ENCODE results near the gene ADCY9.

The ADCY9 gene

DNA sequence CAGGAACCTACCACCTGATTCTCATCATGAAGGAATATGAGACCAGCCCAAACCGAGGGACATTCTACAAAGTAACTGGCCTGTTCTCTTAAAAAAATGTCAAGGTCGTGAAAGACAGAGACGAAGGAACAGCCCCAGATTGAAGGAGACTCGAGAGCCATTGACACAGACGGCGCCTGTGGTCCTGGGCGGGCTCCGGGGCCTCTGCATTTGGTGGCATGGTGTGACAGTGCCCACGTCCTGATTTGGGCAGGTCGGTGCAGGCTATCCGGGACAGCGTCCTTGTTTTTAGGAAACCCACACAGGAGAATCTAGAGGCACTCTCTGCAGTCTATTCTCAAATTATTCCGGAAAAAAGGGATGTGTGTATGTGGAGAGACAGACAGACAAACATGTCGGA is 64.1 kb downstream of the ADCY9 start:
- H3K9me3 ChIP-seq (ENCODE audit: insufficient read depth, low read length) = no peaks in the 10 kb centered on the region
- no peak overlapping the region for H3K9ac ChIP-seq (ENCODE audit: low read length)
- no peaks in the 10 kb centered on the region for H3K9me2 ChIP-seq (replicated peaks; ENCODE audit: insufficient read depth, low read length)
- no peak overlapping the region for H3K4me3 ChIP-seq (ENCODE audit: insufficient read depth, low read length, poor library complexity, severe bottlenecking)
- no peak overlapping the region for H3K4me2 ChIP-seq (ENCODE audit: low read depth, low read length, poor library complexity, severe bottlenecking)
- no peaks in the 10 kb centered on the region for H4K20me1 ChIP-seq (ENCODE audit: low read depth, low read length)
- no peaks in the 10 kb centered on the region for H3F3A ChIP-seq (ENCODE audit: insufficient read depth)
- no peak overlapping the region for H3K27ac ChIP-seq (ENCODE audit: low read depth, low read length)
- no peak for TF ChIP-seq EZH2phosphoT487 (conservative IDR thresholded peaks at IDR 0.05; ENCODE audit: low read length)
- H3K27me3 ChIP-seq (ENCODE audit: low read length) = no peaks in the 10 kb centered on the region
- no peak overlapping the region for H2AFZ ChIP-seq (ENCODE audit: low read depth, low read length, severe bottlenecking)
- H3K79me2 ChIP-seq (ENCODE audit: insufficient read depth, low read length) = no peaks in the 10 kb centered on the region
- H3K36me3 ChIP-seq (ENCODE audit: low read length) = no peaks in the 10 kb centered on the region

DNA sequence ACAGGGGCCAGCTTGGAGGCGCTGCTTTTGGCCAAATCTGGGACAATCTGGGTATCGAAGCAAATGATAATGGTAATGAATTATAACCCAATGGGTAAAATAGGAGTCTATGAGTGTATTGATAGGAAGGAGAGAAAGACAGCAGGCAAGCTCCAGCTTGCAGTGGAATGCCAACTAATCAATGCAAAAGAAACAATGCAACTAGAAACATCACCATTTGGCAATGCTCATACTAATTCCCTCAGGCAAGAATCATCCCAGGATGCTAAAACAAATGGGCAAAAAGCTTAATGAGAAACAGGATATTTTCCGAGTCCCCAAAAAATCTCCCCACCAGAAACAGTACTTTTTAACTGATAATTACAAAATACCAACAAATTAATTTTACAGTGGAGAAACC is 64.7 kb downstream of the ADCY9 start:
- Histone ChIP-seq H3K9me2 (replicated peaks; ENCODE audit: insufficient read depth, low read length) (no peaks in the 10 kb centered on the region), H3K4me2 (ENCODE audit: low read depth, low read length, poor library complexity, severe bottlenecking) (no peak overlapping the region), H3K36me3 (ENCODE audit: low read length) (no peaks in the 10 kb centered on the region), H3K9me3 (ENCODE audit: insufficient read depth, low read length) (no peaks in the 10 kb centered on the region), H2AFZ (ENCODE audit: low read depth, low read length, severe bottlenecking) (no peak overlapping the region), H3K4me3 (ENCODE audit: insufficient read depth, low read length, poor library complexity, severe bottlenecking) (no peak overlapping the region), H3K27me3 (ENCODE audit: low read length) (no peaks in the 10 kb centered on the region), H3K79me2 (ENCODE audit: insufficient read depth, low read length) (no peaks in the 10 kb centered on the region), H3K27ac (ENCODE audit: low read depth, low read length) (no peak overlapping the region), H3F3A (ENCODE audit: insufficient read depth) (no peaks in the 10 kb centered on the region), H4K20me1 (ENCODE audit: low read depth, low read length) (no peaks in the 10 kb centered on the region), H3K9ac (ENCODE audit: low read length) (no peak overlapping the region)
- TF ChIP-seq, protein P1, sequence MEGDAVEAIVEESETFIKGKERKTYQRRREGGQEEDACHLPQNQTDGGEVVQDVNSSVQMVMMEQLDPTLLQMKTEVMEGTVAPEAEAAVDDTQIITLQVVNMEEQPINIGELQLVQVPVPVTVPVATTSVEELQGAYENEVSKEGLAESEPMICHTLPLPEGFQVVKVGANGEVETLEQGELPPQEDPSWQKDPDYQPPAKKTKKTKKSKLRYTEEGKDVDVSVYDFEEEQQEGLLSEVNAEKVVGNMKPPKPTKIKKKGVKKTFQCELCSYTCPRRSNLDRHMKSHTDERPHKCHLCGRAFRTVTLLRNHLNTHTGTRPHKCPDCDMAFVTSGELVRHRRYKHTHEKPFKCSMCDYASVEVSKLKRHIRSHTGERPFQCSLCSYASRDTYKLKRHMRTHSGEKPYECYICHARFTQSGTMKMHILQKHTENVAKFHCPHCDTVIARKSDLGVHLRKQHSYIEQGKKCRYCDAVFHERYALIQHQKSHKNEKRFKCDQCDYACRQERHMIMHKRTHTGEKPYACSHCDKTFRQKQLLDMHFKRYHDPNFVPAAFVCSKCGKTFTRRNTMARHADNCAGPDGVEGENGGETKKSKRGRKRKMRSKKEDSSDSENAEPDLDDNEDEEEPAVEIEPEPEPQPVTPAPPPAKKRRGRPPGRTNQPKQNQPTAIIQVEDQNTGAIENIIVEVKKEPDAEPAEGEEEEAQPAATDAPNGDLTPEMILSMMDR (IDR thresholded peaks at IDR 0.05; ENCODE audit: insufficient read depth, low read length, poor library complexity, severe bottlenecking) = no peak
- TF ChIP-seq EZH2phosphoT487 (conservative IDR thresholded peaks at IDR 0.05; ENCODE audit: low read length) = no peak

DNA sequence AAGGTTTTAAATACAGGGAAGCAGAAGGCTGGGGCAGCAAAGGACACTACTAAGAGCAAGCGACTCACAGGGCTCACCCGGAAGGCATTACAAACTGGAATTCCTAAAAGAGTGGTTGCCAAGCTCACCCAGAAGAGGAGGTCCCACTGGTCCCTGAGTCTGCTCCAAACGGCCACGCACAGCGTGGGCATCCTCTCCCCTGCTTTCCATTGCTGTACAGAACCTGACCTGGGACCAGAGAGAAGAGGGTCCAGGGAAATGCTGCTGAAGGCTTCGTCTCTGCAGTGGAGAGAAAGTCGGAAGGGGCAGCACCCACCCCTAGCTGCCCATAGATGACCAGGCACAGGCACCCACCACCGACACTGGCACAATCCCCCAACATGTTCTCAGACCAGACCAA is 67.2 kb downstream of the ADCY9 start:
- Histone ChIP-seq H2AFZ (ENCODE audit: low read depth, low read length, severe bottlenecking) (no peak overlapping the region), H3K4me2 (ENCODE audit: low read depth, low read length, poor library complexity, severe bottlenecking) (no peak overlapping the region), H3K9me2 (replicated peaks; ENCODE audit: insufficient read depth, low read length) (no peaks in the 10 kb centered on the region), H3K27me3 (ENCODE audit: low read length) (no peaks in the 10 kb centered on the region), H3K36me3 (ENCODE audit: low read length) (no peaks in the 10 kb centered on the region), H3K4me3 (ENCODE audit: insufficient read depth, low read length, poor library complexity, severe bottlenecking) (no peak overlapping the region), H3K27ac (ENCODE audit: low read depth, low read length) (no peak overlapping the region), H3F3A (ENCODE audit: insufficient read depth) (no peaks in the 10 kb centered on the region), H4K20me1 (ENCODE audit: low read depth, low read length) (no peaks in the 10 kb centered on the region), H3K9ac (ENCODE audit: low read length) (no peak overlapping the region), H3K9me3 (ENCODE audit: insufficient read depth, low read length) (no peaks in the 10 kb centered on the region), H3K79me2 (ENCODE audit: insufficient read depth, low read length) (no peaks in the 10 kb centered on the region)
- TF ChIP-seq, protein P1 (IDR thresholded peaks at IDR 0.05; ENCODE audit: insufficient read depth, low read length, poor library complexity, severe bottlenecking) = no peak
- no peak for TF ChIP-seq EZH2phosphoT487 (conservative IDR thresholded peaks at IDR 0.05; ENCODE audit: low read length)

DNA sequence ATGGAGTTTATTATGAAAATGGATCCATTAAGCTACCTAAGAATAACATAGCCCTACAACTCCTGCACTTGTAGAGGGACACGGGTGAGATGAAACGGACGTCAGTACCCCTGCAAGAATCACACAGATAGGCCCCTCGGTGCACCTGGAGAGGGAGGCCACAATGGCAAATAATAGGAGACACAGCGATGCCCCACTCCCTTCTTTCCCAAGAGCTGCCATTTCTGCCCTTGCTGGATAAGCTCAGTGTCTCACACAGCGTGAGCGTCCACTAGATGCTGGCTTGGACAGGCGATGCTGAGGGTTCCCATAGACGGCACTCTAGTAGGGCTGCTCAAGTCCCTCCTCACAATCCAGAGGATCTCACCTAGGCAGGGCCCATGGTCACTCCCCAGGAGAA is 67.8 kb downstream of the ADCY9 start:
- no peaks in the 10 kb centered on the region for H3K27me3 ChIP-seq (ENCODE audit: low read length)
- H4K20me1 ChIP-seq (ENCODE audit: low read depth, low read length) = no peaks in the 10 kb centered on the region
- no peak for TF ChIP-seq EZH2phosphoT487 (conservative IDR thresholded peaks at IDR 0.05; ENCODE audit: low read length)
- TF ChIP-seq, protein P1 (IDR thresholded peaks at IDR 0.05; ENCODE audit: insufficient read depth, low read length, poor library complexity, severe bottlenecking) = no peak
- H3K9me3 ChIP-seq (ENCODE audit: insufficient read depth, low read length) = no peaks in the 10 kb centered on the region
- no peaks in the 10 kb centered on the region for H3F3A ChIP-seq (ENCODE audit: insufficient read depth)
- H3K79me2 ChIP-seq (ENCODE audit: insufficient read depth, low read length) = no peaks in the 10 kb centered on the region
- H3K4me2 ChIP-seq (ENCODE audit: low read depth, low read length, poor library complexity, severe bottlenecking) = no peak overlapping the region
- H2AFZ ChIP-seq (ENCODE audit: low read depth, low read length, severe bottlenecking) = no peak overlapping the region
- H3K9ac ChIP-seq (ENCODE audit: low read length) = no peak overlapping the region
- no peaks in the 10 kb centered on the region for H3K9me2 ChIP-seq (replicated peaks; ENCODE audit: insufficient read depth, low read length)
- no peaks in the 10 kb centered on the region for H3K36me3 ChIP-seq (ENCODE audit: low read length)
- no peak overlapping the region for H3K4me3 ChIP-seq (ENCODE audit: insufficient read depth, low read length, poor library complexity, severe bottlenecking)
- H3K27ac ChIP-seq (ENCODE audit: low read depth, low read length) = no peak overlapping the region

Measured in SU-DHL-6 (cell line).